HEK293T (cell line): ENCODE measurements around the gene KCNMB4.

Experiments
- SP1 ChIP-seq: fragments of 450-650 bp; IDR thresholded peaks from 2 replicates; pipeline ENCODE4 v1.6.1; 2017
- SUZ12 ChIP-seq: fragments of 450-650 bp; IDR thresholded peaks from 2 replicates; pipeline ENCODE4 v1.6.1; 2016; ENCODE audit warnings: mild to moderate bottlenecking

- TF ChIP-seq SP1 (no peak), SUZ12 (no peak)
Measured at GRCh38 chr12:70389678-70390077, 23.6 kb downstream of the KCNMB4 start.
